ENCODE data around the gene EXOC6B. TPM values are rescaled to one million over a fixed set of nuclear protein-coding genes. Genes with fewer than 3 reads are reported as not detected.

EXOC6B gene
- total and polyA plus RNA-seq, 10 of the 15 experiments (the other 5 are each of a cell fraction or from before 2014, with no cell fraction given): 0.23 to 2.2 (median 1.2) TPM

GRCh38 chr2:72543497-72544216 is 282.2 kb downstream of the EXOC6B start:
- ChIA-PET RAD21 (ENCODE audit: unreplicated experiment) (no interaction called here), CTCF (interaction anchor here (1.0 kb wide), 2 partner anchors 20 to 36 kb away, joined by 3 to 4 read pairs; no protein-coding TSS in a partner anchor), POLR2A (no interaction called here), SMC1A (ENCODE audit: uncharacterized antibody, unreplicated experiment) (no interaction called here)
- Histone ChIP-seq H3K4me2 (ENCODE audit: control insufficient read depth, insufficient read depth) (no peak overlapping the region), H4K20me1 (ENCODE audit: control insufficient read depth, insufficient read depth) (no peaks in the 10 kb centered on the region), H3K4me1 (ENCODE audit: control insufficient read depth, insufficient read depth, low read length) (no peaks in the 10 kb centered on the region), H3K9ac (ENCODE audit: control insufficient read depth, insufficient read depth, low read length) (no peak overlapping the region), H2AFZ (ENCODE audit: control insufficient read depth, low read depth, low read length) (no peak overlapping the region), H3K79me2 (ENCODE audit: control insufficient read depth, insufficient read depth, low read length) (no peaks in the 10 kb centered on the region), H3K9me3 (replicated peaks; ENCODE audit: control insufficient read depth, insufficient read depth, low read length) (no peaks in the 10 kb centered on the region), H3K27ac (ENCODE audit: control insufficient read depth, insufficient read depth) (no peak overlapping the region), H3K4me3 (no peak overlapping the region), H3K36me3 (ENCODE audit: control insufficient read depth in 2 of 2, insufficient read depth in 2 of 2, low read length in 1 of 2) (no peaks in the 10 kb centered on the region), H3K27me3 (replicated peaks in 1 of 2; ENCODE audit: control insufficient read depth in 2 of 2, insufficient read depth in 2 of 2, low read length in 1 of 2) (no peaks in the 10 kb centered on the region)
- no TSS peak for BruUV-seq (replicated peaks)
- no peak for TF ChIP-seq LARP7 (IDR thresholded peaks at IDR 0.05)
- TF ChIP-seq ETV6 (conservative IDR thresholded peaks at IDR 0.05 in 1 of 2, IDR thresholded peaks at IDR 0.05 in 1 of 2; ENCODE audit: borderline replicate concordance in 1 of 2, low read depth in 1 of 2): no peak
- TF ChIP-seq TAF1 (IDR thresholded peaks at IDR 0.05; ENCODE audit: borderline replicate concordance, low read depth, low read length): no peak
- TF ChIP-seq KLF5 (IDR thresholded peaks at IDR 0.05; ENCODE audit: partially characterized antibody): no peak
- TF ChIP-seq ZNF687 (IDR thresholded peaks at IDR 0.05): no peak
- TF ChIP-seq ZNF217 (IDR thresholded peaks at IDR 0.05): no peak
- TF ChIP-seq KDM1A (IDR thresholded peaks at IDR 0.05; ENCODE audit: borderline replicate concordance): no peak
- no peak for TF ChIP-seq TARDBP (IDR thresholded peaks at IDR 0.05; ENCODE audit: borderline replicate concordance)
- TF ChIP-seq MYC (IDR thresholded peaks at IDR 0.05; ENCODE audit: insufficient read depth, insufficient read length, insufficient replicate concordance, low read length, severe bottlenecking): no peak
- no peak for TF ChIP-seq SMAD5 (IDR thresholded peaks at IDR 0.05; ENCODE audit: low read depth)
- no peak for TF ChIP-seq POLR2AphosphoS5 (IDR thresholded peaks at IDR 0.05; ENCODE audit: low read length)
- no peak for TF ChIP-seq BHLHE40 (IDR thresholded peaks at IDR 0.05; ENCODE audit: borderline replicate concordance in 1 of 2, low read depth in 2 of 2, low read length in 1 of 2)
- no peak for TF ChIP-seq SUPT20H (IDR thresholded peaks at IDR 0.05; ENCODE audit: borderline replicate concordance, control insufficient read depth, low read depth, low read length)
- no peak for TF ChIP-seq IKZF2 (IDR thresholded peaks at IDR 0.05)
- TF ChIP-seq MEF2B (IDR thresholded peaks at IDR 0.05; ENCODE audit: partially characterized antibody, poor library complexity, severe bottlenecking): no peak
- no peak for TF ChIP-seq NFXL1 (IDR thresholded peaks at IDR 0.05; ENCODE audit: borderline replicate concordance)
- no peak for TF ChIP-seq MTA3 (IDR thresholded peaks at IDR 0.05; ENCODE audit: borderline replicate concordance, low read length)
- no peak for TF ChIP-seq SIN3A (IDR thresholded peaks at IDR 0.05; ENCODE audit: low read depth, low read length)
- no peak for TF ChIP-seq FOXM1 (IDR thresholded peaks at IDR 0.05; ENCODE audit: low read depth, low read length)
- intact Hi-C loops (cut with micrococcal nuclease; ENCODE audit: unreplicated experiment): no loop called here
- WGBS (ENCODE audit: insufficient coverage, insufficient replicate concordance, low lambda C conversion rate, missing lambda C conversion rate): 35% methylated on average over 3 of the region's 3 CpGs
- in situ Hi-C loops (cut with MboI): no loop called here
- no peak for DNase-seq (ENCODE audit: low read depth, low spot score)
- ATAC-seq: no peak
- no peak for FAIRE-seq

Measured in GM12878 (cell line).